Ammon's horn (tissue), 1 donor: ENCODE data around the gene CLIC2.

Experiments used
- DNase-seq: peaks from one replicate; pipeline ENCODE4 v3.0.0-alpha.2; 2016; ENCODE audit warnings: low spot score

CLIC2 gene

DNA sequence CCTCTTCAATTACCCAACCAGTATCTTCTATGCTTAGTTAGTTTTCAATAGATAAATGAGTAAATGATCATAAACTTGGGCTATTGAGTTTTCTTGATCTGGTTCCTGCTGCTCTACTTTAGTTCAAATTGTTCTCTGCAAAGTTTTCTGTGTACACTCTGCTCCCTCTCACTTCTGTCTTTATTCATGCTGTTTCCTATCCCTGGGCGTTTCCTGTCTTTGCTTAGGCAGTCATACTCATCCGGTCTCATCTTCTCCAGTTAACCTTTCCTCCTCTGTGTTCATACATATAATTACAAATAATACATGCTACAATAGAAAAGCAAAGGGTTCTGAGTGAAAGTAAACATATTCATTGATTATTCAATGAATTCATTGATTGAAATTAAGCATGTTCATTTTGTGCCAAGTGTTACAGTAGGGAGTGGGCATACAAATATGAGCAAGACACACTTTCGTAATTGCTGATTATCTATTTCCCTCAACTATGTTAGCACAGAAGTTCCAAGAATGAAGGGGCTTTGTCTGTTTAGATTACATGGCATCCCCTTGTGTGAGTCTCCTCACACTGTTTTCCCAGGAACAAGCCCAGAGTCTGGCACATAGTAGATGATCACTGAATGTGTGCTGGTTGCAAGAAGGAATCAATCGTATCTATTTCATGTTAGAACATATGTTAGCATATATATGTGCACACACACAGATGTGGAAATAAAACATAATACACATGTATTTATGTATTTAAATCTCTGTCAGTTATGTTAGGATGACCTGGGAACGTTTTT lies 71.3 kb downstream of the CLIC2 start:
- no peak for DNase-seq

DNA sequence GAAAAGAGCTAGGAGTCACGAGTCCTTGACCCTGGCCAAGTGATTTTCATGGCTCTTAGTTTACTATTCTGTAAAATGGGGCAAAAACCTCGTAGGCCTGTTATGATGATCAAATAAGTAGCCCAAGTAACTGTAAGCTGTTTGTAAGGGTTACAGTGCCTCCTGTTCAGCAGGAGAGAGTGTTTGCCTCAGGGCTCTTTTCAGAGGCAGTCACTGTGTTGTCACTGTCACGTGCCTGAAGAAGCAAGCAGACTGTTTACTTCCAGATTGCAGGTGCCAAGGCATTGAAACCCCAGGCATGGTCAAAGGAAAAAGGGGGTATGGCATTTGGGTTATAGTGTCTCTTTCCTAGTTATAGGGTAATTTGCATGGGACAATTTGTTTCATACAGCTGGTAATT lies 74.7 kb downstream of the CLIC2 start:
- no peak for DNase-seq

DNA sequence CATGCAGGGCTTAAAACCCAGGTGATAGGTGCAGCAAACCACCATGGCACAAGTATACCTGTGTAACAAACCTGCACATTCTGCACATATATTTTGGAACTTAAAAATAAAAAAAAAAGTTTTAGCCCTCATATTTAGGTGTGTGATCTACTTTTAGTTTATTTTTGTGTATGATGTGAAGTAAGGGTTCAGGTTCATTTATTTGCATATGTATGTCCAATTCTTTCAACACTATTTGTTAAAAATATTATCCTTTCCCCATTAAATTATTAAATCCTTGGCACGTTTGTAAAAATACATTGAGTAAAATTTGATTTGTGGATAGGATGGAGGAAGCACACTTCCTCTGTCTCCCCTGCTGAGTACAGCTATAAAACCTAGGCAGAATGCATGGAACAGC lies 83.0 kb downstream of the CLIC2 start:
- no peak for DNase-seq

DNA sequence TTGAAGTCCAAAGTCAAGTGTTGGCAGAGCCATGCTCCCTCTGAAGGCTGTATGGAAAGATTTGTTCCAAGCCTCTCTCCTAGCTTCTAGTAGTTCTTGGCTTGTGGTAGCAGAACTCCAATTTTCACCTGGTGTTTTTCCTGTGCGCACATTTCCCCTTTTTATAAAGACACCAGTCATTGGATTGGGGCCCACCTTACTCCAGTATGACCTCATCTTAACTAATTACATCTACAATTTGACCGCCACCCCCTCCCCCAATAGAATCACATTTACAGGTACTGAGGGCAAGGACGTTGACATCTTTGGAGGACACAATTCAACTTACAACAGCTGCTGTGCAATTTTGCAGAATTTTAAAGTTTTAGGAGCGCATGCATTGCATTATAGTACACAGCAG lies 86.9 kb downstream of the CLIC2 start:
- no peak for DNase-seq

DNA sequence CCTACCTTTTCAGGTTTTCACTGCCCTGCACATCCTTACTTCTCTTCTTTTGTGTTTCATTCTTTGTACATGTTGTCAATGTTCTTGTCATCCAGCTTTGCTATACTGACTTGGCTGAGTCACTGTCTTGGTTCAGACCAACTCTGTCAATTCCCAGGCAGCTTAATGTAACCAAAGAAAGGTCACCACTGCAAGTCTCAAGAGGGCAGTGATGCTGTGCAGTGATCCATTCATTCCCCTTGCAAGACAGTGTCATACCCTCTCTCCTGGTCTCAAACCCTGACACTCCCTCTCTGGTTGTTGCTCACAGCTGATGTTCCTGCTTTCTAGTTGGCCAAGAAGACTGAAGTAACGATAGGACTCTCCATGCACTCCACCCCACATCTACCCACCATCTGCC lies 87.7 kb downstream of the CLIC2 start:
- DNase-seq = no peak

DNA sequence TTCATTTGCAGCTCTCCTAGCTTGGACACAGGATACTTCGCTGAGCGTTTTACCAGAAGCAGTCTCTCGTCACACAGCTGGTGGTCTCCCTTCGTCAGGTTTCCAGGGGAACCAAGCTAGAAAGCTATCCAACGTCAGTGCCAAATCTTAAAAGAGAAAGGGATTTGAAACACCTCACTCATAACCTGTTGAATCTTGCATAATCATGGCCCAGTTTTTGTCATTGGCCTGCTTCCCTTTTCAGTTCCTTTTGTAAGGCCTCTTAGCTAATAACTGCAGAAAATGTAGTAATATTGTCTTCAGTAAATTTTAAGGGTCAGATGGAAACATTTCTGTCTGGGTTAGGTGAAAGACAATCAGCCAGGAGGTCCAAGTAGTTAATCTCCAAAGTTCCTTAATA lies 92.1 kb downstream of the CLIC2 start:
- DNase-seq = no peak

DNA sequence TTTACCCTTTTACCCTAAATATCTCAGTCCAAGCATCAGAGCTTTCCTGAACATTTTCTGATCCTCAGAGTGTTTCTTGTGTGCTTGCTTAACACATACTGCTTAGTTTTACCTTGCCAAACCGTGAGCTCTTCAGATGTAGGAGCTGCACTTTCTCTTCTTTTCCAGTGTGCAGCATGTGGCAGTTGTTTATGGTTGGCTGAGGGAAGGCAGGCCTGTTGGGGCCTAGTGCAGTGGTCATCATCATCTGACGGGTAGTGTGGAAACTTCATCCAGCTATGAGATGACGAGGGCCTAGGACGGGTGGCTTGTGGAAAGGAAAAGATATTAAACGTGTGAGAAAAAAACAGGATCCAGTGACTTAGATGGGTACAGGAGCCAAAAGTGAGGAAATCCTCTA lies 96.7 kb downstream of the CLIC2 start:
- DNase-seq = no peak

DNA sequence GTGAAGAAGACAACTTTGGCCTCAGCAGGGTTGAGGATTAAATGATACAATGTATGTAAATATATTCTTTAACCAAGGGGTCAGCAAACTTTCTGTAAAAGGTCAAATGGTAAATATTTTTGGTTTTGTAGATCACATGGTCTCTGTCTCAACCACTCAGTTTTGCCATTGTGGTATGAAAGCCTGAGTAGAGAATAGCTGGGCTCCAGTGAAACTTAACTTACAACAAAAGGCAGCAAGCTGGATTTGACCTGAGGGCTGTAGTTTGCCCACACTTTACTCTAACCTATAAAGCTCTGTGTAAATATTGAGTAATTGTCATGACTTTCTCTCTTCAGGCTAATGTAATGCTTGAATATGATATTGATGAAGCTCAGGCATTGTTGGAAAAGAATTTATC lies 98.5 kb downstream of the CLIC2 start:
- no peak for DNase-seq

DNA sequence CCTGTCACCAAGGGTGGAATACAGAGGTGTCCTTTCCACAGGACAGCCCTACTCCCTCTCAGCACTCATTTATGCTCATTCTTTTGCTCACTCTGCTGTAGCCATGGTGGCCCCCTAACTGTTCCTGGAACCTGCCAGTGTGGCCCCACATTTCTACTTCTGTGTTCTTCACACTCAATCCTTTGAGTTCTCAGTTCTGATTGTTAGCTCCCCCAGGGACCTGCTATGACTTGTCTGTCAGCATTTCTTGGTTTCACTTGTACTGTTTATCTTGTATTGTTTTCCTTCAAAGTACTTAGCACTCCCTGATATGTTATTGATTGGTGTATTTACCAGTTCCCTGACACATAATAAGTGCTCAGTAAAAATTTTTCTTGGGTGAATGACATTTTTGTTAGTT lies 103.3 kb downstream of the CLIC2 start:
- DNase-seq = no peak
